H1 (cell line): ENCODE measurements around the gene SLC17A1. TPM values are rescaled to one million over a fixed set of nuclear protein-coding genes. Genes with fewer than 3 reads are reported as not detected.

ENCODE experiments used
- YY1 ChIP-seq: IDR thresholded peaks from 2 replicates; pipeline ENCODE4 v1.6.1; 2011; ENCODE audit warnings: low read depth, mild to moderate bottlenecking, low read length
- polyA plus RNA-seq, 7 experiments: library from polyadenylated mRNA; depleted of rRNA in 3 of 7; stranded (reverse) in 5 of 7; unstranded in 2 of 7; fragments of >200 nt in 5 of 7; fragments of 200-250 nt in 2 of 7; gene quantifications; 1 replicate in 5 of 7; 2 replicates in 1 of 7; 4 replicates in 1 of 7; pipeline versions ENCODE4 v1.2.1 to v1.2.3, GENCODE V29; 2011 to 2013; ENCODE audit warnings: missing spikeins in 2 of 7, mixed read lengths in 2 of 7
- total RNA-seq: library from RNA; stranded (reverse); fragmentation: NEBNext Ultra II Directional; extraction: Animal tissue kit (Norgen Biotek cat#: 25700); gene quantifications from 2 replicates; pipeline ENCODE4 v1.2.1, GENCODE V29; 2021
- TF ChIP-seq, protein P1 (sequence below): IDR thresholded peaks from 2 replicates; pipeline ENCODE4 v1.6.1; 2012; ENCODE audit warnings: low read length, inconsistent platforms

SLC17A1 gene
- total and polyA plus RNA-seq, 2 of the 8 experiments (the other 6 are each of a cell fraction or from before 2014, with no cell fraction given): not detected

DNA sequence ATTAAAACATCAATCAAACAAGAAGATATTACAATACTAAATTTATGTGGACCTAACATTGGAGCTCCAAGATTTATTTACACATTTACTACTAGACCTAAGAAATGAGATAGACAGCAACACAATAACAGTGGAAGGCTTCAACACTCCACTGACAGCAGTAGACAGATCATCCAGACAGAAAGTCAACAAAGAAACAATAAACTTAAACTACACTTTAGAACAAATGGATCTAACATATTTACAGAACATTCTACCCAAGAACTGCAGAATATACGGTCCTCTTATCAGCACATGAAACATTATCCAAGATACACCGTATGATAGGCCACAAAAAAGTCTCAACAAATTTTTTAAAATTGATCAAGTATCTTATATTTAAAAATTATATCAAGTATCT lies 27.0 kb downstream of the SLC17A1 start (continued):
- TF ChIP-seq, protein P1, sequence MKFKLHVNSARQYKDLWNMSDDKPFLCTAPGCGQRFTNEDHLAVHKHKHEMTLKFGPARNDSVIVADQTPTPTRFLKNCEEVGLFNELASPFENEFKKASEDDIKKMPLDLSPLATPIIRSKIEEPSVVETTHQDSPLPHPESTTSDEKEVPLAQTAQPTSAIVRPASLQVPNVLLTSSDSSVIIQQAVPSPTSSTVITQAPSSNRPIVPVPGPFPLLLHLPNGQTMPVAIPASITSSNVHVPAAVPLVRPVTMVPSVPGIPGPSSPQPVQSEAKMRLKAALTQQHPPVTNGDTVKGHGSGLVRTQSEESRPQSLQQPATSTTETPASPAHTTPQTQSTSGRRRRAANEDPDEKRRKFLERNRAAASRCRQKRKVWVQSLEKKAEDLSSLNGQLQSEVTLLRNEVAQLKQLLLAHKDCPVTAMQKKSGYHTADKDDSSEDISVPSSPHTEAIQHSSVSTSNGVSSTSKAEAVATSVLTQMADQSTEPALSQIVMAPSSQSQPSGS: no peak
- TF ChIP-seq YY1: no peak
